Activated T-helper 9 cell treated with anti-CD3 and anti-CD28 coated beads, Interleukin-2, amount 50 U/mL, for 16 hours (primary cell): Measurements from ENCODE around the gene CTIF.

ENCODE experiments used
- DNase-seq: peaks from one replicate; pipeline ENCODE4 v3.0.0-alpha.2; 2020; ENCODE audit warnings: low read depth

The CTIF gene

DNA sequence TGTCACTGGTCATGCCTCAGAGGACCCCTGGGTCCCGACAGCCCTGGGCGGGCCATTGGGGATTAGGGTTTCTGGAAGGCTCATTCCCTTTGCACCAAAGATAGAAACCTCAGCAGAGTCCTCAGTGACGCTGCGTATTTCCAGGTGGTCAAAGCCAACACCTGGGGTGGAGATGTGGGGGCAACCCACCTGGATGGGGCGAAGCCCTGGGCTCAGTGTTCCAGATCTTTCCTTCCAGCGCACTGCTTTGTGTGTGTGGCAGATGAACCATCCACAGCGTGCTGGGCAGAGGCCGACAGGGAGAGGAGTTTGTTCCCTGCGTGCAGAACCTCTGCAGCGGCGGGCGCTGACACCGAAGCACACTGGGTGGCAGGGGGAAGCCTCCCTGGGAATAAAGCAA lies 143.9 kb downstream of the CTIF start:
- DNase-seq = no peak

DNA sequence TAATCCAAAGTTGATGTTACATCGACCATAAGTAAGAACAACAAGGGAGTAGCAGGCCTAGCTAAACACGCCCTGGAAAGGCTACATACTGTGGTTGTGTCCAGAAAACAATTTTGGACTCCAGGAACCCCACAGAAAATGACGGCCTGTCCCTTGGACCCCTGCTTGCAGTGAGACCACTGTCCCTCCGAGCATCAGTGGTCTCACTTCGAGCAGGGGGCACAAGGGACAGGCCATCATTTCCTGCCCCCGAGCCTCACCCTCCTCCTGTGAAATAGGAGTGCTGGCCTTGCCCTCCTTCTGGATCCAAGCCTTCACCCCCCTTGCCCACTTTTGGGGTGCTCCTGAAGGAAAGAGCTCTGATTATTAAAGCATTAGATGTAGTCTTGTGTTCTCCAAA lies 144.4 kb downstream of the CTIF start:
- DNase-seq = no peak

DNA sequence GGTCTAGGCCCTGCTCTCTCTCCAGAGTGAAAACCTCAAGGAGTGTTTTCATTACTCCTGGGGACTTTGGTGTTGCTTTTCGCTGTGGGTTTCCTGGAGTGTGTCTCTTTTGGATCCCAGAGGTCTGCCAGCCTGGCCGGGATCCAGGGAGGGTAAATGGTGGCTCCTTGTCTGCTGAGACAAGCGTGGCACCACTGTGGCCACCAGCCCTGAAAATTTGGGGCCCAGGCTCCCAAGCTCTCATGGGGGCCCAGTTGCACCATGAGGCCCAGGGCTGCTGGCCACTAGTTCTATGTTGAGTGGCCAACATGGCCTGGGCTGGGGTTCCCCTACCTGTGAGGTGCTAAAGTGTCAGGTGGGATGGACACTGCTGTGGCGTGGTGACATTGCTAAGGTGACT lies 144.8 kb downstream of the CTIF start:
- DNase-seq = no peak

DNA sequence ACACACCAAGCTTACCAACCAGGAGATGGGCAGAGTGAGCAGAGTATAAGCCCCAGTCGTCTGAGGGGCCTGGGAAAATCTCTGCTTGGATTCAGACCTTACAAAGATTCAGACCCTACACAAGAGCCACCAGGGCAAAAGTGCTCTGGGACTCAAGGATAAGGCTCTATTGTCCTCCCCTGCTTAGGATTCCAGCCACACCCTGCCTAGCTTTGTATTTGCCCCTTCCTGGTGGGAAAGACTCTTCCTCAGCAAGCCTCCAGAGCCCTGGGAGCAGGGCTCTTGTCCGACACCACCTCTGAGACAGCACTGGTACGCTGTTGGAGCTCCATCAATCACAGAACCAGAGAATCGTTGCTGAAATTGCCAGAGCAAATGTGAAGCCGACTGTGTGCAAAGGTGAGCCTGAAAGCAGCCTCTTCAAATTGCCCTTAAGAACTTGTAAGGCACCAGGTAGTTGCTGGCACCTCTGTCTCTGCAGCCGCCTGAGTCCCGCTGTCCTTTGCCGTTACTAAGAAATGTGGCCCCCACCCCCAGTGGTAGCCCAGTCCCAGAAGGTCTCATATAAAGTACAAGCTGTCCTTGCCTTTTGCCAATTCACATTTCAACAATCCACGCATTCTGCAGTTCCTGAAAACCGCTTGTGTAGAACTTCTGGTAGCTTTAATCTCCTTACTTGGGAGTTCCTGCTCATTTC lies 148.7 kb downstream of the CTIF start:
- DNase-seq = no peak

DNA sequence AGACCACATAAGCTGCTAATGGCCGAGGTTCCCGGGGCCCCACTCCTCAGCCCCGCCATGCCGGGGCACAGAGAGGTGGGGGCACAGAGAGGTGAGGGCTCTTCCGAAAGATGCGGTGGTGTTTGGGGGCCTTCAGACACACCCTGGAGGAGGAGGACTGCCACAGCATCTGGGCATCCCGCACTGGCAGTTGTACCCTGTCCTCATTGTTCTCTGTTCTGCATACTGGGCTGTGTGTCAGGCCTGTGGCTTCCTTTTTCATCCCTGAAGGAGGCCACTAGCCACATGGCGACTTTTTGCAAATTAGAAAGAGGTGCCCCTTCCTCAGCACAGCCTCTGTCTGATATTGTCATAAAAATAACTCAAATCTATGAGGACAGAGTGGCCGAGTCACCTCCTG lies 150.1 kb downstream of the CTIF start:
- DNase-seq = no peak

DNA sequence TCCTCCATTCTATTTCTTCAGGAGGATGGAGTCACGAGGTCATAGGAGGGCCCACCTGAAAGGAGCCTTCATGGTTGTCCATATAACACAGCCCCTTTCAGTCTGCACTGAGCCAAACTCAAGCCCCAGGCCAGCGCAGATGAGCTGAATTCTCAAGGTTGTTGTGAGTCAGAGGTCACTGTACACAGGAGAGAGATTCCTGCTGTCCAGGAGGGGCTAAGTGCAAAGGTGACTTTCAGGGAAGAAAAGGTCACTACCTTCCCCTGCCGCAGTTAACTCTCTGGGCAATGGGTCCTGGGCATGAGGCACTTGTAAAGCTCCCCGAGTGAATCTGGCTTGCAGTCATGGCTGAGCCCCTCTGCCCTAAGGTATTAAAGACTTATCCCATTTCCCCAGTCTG lies 150.7 kb downstream of the CTIF start:
- DNase-seq = no peak

DNA sequence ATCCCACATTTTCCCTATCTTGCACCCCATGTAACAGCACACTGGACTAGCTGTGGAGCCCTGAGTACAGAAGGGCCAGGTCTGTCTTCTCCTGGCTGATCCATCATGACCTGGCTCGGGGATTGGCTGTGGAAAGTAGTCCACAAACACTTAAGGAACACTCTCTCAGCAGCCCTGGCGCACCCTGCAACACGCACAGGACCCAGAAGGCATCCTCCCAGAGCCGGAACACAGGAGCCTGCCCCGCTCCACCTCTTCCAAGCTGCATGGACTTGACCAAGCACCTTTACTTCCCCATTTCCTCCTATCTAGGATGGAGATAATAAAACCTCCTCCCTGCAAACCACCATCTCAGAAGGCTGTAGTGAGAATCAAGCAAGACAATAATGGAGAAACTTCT lies 151.7 kb downstream of the CTIF start:
- DNase-seq = no peak

DNA sequence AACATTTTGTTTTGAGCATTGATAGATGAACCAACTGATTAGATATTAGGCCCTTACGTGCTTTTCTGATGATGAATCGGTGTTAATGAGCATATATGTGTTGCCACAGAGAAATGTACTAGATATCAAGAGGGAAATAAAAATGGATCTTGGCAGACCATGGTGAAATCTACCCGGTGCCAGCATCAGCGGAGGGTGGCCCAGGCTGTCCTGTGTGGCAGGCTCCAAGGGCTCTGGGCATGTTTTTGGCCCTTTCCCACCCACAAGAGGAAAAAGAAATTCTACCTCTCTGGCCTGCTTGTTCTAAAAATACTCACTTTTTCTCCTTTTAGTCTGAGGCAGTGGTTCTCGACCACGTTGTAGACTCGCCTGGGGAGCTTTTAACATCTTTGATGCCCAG lies 154.2 kb downstream of the CTIF start:
- no peak for DNase-seq

DNA sequence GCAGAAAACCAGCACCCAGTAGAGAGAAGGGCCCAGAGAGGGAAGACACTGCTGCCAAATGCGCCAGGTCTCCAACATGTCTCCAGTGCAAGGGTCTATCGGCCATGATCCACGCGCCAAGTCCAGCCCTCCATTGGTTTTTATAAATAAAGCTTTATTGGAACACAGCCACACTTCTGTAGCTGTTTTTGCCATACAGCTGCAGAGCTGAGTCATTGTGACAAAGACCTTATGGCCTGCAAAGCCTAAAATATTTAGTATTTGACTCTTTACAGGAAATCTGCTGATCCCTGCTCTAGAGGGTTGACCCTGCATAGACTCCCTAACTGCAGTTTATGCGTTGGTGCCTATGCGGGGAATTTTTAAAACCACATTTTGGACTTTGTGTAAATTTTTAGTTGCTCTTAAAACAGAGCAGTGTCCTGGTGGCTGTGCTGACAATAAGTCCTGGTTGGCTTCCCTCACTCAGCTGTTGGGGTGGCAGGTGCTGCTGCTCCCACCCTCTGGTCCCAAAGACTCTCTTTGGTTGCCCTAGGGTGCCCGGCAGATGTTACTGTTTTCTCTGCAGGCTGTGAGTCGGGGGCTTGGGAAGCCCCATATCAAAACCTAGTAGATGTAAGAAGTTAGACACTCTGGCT lies 154.9 kb downstream of the CTIF start:
- DNase-seq = no peak

DNA sequence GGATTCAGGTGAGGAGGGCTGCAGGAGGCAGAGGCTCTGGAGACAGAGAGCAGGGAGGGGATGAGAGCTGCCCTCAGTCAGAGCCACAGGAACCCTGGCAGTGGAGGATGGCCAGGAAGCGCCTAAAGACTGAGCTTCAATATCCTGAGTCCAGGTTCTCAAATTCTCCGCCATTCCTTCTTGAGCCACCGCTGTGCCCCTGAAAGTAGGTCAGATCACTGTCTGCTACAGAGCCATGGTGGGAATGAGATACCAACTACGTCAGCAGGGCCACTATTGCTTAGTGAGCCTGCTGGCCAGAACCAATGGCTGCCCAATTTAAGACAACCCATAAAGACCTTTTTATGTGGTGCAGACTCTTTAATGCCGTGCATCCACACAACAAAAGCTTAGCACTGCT lies 155.5 kb downstream of the CTIF start:
- no peak for DNase-seq

DNA sequence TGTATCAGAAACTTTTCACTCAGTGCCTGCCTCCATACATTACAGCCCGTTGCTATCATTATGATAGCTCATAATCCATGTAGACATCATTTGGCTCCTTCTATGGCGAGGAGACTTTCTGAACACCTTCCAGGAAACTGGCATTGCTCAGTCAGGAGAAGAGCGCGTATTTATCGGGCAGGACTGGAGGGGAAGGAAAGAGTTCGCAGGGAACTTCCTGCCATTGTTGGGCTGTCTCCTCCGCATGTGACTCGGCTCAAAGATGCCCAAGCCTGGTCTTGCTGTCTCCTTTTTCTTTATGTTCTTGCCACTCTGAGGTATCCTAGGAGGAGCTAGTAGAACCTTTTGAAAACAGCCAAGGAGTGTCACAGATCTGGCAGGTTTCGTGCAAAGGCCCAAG lies 156.8 kb downstream of the CTIF start:
- no peak for DNase-seq

DNA sequence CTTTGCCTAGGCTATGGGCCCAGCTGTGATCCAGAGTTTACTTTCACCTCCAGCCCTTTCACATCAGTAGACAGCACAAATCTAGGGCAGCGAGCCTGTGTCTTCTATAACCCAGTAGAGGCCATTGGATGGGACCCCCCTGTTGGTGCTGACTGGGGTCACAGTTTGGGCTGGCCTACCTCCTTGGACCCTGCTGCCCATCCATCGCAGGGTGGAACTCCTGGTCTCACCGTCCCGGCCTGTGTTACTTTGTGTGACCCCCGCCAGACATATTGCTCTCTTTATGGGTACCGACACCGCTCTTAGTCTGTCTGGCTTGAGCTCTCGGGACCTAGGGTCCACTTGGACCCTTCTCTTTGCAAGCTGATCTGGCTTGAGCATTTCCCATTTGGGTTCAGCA lies 157.4 kb downstream of the CTIF start:
- DNase-seq = no peak

DNA sequence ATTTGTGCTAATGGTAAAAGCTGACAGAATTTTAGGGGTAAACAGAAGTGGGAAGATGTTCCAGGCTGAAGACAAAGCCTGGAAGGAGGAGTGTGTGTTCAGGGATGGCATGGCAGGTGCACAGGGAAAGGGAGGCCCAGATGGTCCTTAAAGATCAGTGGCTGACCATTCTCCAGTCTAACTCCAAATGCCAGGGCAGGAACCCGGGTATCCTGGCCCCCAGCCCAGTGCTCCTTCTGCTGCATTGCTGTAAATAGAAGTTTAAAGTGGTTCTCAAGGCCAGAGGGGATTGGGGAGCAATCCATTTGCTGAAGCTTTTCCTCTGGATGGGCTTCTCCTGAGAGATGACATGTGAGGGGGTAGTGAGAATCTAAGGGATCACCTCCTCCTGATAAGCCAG lies 158.6 kb downstream of the CTIF start:
- DNase-seq = no peak

DNA sequence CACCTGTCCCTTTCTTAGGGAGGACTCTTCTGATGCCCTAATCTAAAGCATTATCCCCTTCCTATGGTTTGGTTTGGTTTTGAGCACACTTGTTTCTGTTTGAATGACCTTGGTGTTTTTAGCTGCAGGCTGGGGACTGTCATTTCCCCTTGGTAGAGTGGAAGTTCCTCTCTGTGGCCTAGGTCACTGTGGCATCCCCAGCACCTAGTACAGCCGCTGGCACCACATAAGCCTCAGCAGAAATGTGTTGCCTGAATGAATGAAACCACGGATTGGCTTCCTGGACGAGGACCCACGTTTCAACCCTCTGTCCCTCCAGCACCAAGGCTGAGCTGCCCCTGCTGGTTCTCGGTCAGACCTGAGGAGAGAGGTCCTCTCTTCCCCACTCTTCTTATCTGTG lies 159.9 kb downstream of the CTIF start:
- DNase-seq = no peak

DNA sequence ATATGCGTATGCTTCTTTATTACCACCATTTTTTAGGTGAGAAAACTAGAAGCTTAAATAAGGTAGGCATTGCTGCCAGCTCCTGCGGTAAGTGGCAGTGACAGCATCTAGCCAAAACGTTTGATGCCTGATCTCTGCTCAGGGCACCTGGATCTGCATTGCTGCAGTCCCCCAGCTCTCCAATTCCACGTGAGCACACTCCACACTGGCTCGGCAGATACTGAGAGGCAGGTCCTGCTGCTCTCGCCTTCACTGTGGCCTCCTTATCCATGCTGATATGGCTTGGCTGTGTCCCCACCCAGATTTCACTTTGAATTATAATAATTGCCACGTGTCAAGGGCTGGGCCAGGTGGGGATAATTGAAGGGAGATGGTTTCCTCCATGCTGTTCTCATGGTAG lies 160.9 kb downstream of the CTIF start:
- no peak for DNase-seq

DNA sequence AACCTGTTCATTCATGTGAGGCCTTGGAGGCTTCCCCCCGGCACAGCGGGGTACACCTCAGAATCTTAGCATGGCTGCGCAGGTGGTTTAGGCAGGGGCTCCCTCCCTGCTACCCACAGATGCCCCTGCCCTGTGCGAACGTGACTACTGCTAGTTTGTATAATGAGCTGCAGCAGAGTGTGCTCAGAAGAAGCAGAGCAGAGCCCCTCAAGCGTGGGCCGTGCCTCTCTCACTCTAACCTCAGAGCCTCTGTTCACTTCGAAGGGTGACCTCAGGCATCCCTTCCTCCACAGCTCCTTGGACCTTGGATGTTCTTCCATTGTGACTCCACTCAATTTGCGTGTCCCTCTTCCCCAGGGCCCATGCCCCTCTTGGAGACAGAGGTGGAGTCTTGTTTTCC lies 161.6 kb downstream of the CTIF start:
- no peak for DNase-seq

DNA sequence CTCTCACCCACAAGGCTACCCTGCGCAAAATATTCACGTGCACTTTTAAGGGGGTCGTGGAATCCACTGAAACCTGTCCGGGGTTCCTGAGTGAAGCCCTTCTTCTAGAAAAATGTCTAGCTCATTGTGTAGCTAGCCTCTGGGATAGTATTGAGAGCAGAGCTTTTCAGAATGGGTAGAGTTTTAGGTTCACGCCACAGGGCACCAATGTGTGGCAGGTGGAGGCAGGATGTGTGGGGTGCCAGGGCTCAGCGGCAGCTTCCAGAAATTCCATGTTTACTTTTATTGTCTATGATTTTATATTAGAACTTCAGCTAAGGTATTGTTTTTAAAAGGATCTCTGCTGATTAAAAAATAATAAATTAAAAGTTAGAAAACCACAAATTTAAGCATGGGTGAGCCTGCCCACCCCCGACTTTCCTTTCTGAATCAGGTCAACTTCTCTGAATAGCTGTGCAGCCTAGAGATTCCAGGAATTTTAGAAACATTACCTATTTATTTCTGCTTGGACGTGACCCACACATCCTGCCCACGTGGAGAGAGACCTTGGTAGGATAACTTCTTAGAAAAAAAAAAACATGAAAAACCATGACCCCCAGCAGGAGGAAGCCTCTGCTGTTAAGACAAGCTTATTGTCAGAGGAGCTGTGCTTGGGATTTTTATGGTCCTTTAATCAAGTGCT lies 163.7 kb downstream of the CTIF start:
- DNase-seq = no peak

DNA sequence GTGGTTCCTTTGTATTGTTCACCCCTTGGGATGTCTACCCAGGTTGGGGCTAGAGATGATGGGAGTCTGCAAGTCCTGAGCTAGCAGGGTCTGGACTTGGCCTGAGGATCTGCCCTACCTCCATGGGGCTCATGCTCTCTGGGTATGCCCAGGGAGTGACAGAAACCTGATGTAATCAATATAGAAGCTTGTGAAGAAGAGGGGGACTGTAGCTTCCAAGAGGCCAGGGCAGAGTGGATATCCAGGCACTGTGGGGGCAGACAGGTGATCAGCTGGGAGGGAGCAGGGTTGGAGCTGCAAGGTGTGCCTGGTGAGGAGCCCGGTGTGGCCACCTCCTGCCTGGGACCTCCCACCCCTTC lies 164.2 kb downstream of the CTIF start:
- DNase-seq = no peak

DNA sequence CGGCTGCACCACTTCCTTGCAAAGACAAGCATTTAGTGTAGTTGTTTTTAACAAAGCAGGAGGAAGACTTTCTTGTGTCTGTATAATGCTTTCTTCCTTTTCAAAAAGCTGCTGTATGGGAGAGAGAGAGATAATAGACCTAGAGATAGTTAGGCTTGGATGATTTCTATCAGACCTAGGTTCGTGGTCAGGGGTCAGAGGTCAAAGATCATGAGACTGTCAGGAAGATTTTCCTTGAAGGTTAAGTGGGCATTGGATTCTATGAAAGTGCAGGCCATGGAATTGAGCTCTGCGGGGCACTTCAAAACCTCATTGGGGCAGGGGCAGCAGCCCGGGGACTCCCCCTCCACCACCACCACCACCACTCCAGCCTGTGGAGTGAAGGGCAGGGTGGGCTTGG lies 164.6 kb downstream of the CTIF start:
- no peak for DNase-seq

DNA sequence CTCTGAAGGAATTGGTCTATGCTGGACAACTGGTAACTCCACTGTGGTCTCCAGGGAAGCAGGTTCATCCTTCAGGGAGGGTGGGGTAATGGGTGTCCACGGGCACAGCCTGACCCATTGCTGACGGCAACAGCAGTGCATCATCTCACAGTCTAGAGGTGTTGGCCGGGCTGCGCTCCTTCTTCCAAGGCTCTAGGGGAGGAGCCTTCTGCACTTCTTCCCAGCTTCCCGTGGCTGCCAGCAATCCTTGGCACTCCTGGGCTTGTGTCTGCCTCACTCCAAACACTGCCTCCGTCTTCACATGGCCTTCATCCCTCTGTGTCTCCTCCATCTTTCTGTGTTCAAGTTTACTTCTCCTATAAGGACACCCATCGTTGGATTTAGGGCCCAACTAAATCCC lies 166.2 kb downstream of the CTIF start:
- DNase-seq = no peak

DNA sequence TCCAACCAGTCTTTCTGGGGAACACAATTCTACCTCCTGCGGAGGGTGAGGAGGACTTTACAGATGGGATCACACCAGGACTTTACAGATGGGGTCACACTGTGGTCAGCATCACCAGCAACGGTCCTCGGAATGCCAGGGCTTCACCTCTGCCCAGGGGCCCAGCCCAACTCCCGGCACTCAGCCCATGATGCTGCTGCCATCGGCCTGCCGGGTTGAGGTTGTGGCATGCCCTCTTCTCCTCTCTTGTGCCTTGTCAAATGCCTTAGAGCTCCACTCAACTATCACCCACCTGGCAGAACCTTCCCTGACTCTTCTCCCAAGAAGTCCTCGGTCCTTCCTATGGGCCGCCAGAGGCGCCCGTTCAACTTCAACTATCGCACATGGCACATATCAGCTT lies 166.7 kb downstream of the CTIF start:
- DNase-seq = no peak

DNA sequence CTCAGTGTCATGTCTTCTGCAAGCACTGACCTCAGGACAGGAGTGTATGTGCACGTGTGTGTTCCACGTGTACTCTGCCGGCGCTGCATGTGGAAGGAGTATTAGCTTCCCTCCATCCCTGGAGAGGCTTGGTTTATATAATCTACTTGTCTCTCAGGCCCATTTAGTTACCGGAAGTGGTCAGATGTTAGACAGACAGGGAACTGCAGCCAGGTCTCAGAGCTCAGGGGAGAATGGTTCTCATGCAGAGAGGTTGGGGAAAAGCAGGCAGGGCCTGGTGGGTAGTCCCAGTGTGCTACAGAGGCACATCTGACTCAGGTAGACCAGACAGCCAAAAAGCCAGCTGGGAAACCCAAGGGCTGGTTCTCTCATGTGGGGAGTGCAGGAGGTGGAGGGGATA lies 167.9 kb downstream of the CTIF start:
- no peak for DNase-seq

DNA sequence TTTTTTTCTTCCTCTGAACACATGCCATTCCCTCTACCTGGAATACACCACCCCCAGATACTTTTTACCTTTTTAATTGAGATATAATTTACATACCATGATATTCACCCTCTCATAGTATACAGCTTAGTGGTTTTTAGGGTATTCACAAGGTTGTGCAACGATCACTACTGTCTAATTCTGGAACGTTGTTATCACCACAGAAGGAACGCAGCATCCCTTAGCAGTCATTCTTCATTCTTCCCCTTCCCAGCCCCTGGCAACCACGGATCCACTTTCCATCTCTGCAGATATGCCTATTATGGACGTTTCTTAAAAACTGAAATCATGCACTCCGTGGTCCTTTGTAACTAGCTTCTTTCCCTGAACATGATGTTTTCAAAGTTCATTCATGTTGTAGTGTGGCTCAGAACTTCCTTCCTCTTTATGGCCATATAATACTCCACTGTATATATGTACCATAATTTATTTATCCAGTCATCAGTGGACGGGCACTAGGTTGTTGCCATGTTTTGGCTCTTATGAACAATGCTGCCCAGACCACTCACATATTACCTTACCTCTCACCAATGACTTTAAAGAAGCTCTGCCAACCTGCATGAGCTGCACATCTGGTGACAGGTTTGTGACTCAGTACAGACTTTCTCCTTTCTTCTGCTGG lies 168.9 kb downstream of the CTIF start:
- DNase-seq = no peak
